NCI-H526 treated with DMSO at 0.1 percent for 48 hours (cell line): Measurements from ENCODE around the gene ULBP1.
"Not testable (repeated sequence)": the region's sequence is repeated elsewhere in the genome, so short reads cannot be mapped to it uniquely, and the experiment has no call there.

Experiments used
- DNase-seq: peaks from one replicate; lab custom pipeline; 2025; lab: John Stamatoyannopoulos, UW

Gene ULBP1

GRCh38 chr6:149963462-149964307, at the start of gene ULBP1:
Gene ULBP1, plus strand, starts transcription at chr6:149963943. Its CDS starts 107 bp downstream, at chr6:149964050.
- peak; percentile 35 for DNase-seq

DNA sequence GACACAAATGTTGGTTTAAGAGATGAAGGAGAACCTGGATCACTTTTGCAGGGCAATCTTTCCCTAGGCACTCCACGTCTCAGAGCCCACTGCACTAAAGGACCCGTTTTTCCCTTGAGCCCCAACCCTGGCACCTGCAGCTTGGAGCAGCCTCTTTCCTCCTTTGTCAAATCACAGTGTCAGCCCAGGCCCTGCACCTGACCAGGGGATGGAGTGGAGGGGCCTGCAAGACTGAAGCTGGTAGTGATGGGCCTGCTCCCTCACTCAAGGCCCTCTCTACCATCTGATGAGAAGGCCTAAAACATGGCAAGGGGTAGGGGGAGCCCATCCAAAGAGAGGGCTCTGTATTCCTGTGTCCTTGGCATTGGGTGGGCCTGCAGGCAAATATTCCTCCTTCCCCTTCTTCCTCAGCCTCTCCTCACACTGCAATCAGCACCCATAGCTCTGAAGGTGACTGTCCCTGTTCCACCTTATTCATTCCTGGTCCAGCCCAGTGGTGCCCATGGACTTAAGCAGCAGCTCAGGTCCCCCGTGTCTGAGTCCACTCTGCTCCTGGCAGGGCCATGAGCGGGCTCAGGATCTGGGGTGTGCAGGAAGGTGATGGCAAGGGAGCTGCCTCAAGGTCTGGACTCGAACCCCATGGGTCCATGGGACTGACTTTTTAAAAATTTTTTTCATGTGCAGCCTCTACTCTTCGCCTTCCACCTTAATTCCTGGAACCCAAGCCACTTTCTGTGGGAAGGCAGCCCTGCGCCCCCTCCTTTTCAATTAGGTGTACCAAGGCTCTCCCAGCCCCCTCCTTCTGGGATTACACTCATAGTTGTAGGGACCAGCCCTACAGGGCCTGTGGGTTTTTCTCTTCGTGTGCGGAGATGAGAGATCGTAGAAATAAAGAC, 47.5 kb upstream of the ULBP1 start:
- no peak for DNase-seq

DNA sequence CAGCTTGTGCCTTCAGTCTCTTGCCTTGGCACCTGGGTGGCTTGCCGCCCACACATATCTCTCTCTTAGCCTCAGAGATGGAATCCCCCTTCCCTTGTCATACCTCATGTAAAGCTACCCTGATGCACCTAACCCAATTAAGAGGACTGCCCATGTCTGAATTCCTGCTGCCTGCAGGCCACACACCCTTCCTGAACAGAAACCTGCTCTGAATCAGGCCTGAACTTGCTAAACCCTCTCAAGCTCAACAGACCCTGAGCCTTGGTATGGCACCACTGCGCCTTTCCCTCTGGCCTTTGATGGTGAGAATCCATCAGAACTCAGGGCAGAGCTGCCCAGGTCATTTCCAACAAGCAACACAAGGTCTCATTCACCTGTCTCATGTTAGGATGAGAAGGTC, 46.1 kb upstream of the ULBP1 start:
- DNase-seq: no peak

GRCh38 chr6:149918151-149918905, 45.4 kb upstream of the ULBP1 start:
- no peak for DNase-seq

GRCh38 chr6:149919126-149919833, 44.5 kb upstream of the ULBP1 start:
- DNase-seq: not testable (repeated sequence)

DNA sequence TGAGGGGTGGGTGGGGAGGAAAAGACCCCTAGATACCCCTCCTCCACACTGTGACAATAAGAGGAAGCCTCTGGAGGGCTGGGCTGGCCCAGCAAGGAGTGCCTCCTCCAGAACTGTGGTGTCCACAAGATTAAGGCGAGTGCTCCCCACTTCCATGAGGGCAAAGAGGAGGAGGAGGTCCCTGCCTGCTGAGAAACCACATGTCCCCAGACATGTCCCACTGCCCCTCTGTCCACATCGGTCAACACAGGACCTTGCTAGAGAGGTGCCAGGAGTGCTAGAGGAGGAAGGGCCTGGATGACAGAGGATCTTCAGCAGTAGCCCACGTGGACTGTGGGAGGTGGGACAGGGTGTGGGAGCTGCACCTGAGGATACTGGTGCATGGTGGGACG, 43.9 kb upstream of the ULBP1 start:
- DNase-seq: no peak

DNA sequence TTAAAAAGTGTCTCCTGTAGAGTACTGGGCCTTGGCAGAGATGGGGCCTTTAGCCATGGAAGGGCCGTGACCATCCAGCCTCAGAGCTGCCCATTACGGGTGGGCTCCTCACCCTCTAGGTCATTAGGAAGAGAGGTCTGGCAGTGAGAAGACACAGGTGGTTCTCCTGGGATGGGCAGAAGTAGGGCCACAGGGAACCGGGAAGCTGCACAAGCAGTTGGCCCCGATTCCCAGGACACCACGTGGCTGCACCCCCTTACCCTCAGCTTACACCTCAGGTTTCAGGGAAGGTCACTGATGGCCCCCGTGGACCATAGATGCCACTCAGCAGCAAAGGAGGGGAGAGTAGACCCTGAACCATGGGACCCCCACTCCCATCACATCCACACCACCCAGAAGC, 42.4 kb upstream of the ULBP1 start:
- DNase-seq: no peak

DNA sequence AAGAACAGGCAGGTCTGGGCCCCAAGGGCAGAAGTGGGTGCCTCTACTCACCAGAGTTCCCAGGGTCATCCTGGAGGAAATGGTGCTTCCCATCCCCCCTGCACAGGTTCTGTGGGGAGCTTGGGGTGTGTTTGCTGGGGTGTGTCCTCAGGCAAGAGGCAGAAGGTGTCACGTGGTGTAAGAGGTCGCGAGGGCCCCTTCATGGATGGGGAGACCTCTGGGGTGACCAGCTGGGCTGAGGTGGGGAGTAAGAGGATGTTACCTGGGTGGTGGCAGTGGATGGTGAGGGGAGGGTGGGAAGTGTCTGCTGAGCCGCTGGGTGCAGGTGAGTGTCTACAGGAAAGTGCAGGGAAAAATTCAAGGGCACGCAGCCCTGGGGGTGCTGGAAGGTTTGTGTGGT, 41.7 kb upstream of the ULBP1 start:
- not testable (repeated sequence) for DNase-seq

DNA sequence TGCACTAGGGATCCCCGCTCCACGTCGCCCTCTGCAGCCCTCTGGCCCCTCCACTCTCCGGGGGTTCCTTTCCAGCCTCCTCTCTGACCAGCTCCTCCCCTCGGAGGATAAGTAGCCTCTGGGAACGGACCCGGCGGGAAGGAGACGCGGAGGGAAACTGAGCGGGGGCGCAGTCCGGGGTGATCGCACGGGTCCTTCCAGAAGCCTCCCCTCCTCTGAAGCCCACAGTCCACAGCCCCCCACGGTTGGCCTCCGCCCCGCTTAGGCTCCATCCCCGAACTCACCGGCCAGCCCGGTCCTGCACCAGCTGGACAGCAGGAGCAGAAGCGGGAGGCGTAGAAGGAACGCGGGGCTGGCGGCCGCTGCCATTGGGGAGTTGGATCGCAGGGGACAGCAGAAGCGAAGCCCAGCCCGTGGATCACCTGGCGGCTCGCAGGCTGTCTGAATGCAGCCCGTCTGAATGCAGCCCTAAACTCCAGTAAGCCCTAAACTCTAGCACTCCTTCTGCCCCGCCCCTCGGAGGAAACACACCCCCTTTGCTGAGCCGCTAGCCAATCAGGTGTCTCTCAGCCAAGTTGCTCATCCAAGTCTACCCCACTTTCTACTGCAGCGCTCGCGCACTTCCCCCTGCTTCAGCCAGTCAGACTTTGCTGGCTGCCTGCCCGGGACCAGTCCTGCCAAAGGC, 41.0 kb upstream of the ULBP1 start, which contains the start of gene RAET1G:
Gene RAET1G, minus strand, starts transcription at position 480 of the 685 bp plus-strand sequence. Its CDS starts 111 bp downstream, at position 369.
- peak; percentile 84 for DNase-seq

DNA sequence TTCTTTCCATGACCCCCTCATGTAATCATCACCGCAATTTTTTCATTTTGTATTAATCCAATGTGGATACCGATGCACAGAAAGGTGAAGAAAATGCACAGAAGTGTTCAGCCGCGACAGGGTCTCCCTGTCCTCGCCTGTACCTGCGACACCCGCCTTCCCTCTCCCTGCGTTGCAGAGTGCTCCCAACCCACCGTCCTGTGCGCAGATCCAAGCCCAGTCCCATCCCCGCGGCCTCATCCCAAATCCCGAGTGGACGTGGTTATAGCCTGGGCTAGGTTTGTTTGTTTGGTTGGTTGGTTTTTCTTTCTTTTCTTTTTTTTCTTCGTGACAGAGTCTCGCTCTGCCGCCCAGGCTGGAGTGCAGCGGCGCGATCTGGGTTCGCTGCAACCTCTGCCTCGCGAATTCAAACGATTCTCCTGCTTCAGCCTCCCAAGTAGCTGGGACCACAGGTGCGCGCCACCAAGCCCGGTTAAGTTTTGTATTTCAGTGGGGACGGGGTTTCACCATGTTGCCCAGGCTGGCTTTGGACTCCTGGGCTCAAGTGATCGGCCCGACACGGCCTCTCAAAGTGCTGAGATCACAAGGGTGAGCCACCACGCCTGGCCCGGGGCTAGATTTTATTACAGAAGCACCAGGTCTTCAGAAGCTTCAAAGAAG, 40.3 kb upstream of the ULBP1 start:
- no peak for DNase-seq

GRCh38 chr6:149924206-149924932, 39.4 kb upstream of the ULBP1 start:
- no peak for DNase-seq

DNA sequence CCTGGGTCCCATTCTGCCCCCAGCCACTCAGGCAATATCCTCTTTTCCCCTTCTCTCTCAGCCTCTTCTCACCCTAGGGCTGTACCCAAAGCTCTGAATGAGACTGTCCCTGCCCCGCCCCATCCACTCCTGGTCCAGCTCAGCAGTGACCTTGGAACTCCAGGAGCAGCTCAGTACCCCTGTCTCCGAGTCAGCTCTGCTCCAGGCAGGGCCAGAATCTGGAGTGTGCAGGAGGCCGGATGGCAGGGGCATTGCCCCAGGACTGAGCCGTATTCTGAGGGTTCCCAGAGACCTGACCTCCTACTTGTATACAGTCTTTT, 38.9 kb upstream of the ULBP1 start:
- DNase-seq: no peak

DNA sequence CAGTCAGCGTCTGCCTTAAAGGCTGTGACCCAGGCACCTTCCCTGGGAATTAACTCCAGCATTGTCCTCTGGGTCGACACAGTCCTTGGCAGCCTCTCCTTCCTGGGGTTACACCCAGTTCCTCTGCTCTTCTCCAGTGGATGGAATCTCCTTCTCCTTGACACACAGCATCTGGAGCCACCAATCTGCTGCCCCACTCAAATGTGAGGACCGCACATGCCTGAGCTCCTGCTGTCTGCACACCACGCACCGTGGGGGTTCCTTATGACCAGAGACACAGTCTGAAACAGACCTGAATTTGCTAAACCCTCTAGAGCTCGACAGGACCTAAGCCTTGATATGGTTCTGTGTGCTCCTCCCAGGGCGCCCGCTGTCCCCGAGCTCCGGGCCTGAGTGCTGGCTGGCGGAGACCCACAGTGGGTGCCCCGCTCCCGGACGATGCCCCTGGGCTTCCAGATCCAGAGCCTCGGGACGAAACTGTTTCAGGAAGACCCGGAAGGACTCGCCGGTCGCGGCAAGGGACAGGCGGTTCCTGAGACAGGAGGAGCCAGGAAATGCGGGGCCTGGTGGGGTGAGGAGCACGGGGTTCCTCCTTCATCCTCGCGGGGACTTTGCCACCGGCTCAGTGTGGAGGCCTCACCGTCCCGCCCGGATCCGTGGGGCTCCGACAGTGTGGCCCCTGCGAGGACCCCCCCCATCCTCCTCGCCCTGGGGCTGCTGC, 38.3 kb upstream of the ULBP1 start:
- no peak for DNase-seq

GRCh38 chr6:149925974-149926777, 37.6 kb upstream of the ULBP1 start:
- DNase-seq: peak; percentile 65

DNA sequence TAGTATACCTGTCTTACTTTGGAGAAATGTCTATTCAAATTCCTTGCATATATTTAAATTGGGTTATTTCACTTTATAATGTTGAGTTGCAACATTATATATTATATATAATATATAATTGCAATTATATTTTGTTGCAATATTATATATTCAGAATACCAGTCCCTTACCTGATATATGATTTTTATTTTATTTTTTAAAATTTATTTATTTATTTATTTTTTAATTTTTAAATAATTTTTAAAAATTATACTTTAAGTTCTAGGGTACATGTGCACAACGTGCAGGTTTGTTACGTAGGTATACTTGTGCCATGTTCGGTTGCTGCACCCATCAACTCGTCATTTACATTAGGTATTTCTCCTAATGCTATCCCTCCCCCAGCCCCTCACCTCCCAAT, 36.7 kb upstream of the ULBP1 start:
- DNase-seq: not testable (repeated sequence)

- no peak for DNase-seq
Observed at GRCh38 chr6:149929422-149929821, 34.3 kb upstream of the ULBP1 start.

GRCh38 chr6:149931501-149931900, 32.2 kb upstream of the ULBP1 start:
- DNase-seq: no peak

DNA sequence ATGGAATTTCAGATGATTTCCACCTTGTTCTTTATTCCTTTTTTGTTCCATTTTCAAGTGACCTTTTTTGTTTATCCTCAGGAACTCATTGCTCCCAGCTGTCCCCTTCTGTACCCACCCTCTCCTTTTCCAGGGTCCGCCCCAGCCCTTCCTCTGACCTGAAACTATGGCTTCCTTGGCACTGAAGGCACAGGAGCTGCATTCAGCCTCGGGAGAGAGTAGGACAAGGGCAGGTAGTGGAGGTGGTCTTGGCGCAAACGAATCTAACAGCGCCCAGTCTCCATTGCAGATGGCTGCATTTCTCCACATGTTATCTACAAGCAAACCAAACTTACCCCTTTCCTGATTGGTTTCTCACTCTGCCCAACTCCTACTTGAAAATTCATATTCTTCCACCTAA, 30.7 kb upstream of the ULBP1 start:
- DNase-seq: no peak
